Hematopoietic multipotent progenitor cell treated with erythropoietin and hydrocortisone succinate and interleukin-3 and kit ligand, for 15 days (in vitro differentiated cells): Measurements from ENCODE around the gene GLG1.
"Not testable (repeated sequence)": the region's sequence is repeated elsewhere in the genome, so short reads cannot be mapped to it uniquely, and the experiment has no call there.

ENCODE experiments used
- DNase-seq: peaks from one replicate; pipeline ENCODE4 v3.0.0-alpha.2; 2015; ENCODE audit warnings: low spot score

Gene GLG1

DNA sequence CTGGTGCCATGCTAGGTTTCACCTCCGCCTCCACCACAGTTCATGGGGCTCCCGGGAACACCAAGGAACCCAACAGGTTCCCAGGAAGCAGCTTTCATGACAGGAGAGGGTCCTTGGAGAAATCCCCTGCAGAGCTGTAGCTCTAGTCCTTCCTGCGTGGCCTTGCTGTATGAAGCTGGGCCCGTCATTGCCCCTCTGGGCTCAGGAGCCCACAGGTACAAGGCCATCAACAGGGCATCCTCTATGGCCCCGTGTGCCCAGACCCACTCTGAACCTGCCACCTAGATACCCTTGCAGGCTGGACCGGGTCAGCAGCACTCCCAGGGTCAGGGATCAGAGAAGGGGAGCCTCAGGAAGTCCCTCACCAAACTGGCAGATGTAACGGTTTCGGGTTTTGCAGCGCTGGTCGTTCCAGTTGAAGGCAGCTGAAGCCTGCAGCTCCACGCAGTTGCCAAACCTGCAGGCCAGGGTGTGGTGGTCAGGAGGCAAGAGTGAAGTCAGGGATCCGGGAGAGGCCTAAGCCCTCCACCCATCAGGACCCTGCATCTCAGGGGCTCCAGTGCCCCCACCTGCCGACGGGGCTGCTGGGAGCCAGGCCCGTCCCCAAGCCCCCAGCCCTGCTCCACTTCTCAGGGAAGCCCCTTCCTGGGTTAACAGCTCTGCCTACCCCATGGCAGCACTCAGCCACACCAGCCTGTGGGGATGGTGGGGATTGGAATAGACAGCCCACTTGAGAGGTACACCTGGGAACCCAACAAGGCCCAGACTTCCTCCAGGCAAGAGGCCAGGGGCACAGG is 197.5 kb downstream of the GLG1 start:
- not testable (repeated sequence) for DNase-seq

DNA sequence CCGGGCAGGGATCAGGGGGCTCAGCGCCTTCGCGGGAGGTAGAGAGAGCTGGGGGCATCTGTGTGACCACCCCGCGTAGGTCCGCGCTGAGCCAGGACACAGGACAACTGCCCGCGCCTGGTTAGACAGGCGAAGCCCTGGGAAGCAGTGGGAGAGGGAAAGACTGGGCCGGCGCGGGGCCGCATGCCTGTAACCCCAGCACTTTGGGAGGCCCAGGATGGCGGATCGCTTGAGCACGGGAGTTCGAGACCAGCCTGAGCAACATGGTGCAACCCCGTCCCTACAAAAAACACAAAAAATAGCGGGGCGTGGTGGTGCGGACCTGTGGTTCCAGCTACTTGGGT is 199.6 kb downstream of the GLG1 start:
- not testable (repeated sequence) for DNase-seq

DNA sequence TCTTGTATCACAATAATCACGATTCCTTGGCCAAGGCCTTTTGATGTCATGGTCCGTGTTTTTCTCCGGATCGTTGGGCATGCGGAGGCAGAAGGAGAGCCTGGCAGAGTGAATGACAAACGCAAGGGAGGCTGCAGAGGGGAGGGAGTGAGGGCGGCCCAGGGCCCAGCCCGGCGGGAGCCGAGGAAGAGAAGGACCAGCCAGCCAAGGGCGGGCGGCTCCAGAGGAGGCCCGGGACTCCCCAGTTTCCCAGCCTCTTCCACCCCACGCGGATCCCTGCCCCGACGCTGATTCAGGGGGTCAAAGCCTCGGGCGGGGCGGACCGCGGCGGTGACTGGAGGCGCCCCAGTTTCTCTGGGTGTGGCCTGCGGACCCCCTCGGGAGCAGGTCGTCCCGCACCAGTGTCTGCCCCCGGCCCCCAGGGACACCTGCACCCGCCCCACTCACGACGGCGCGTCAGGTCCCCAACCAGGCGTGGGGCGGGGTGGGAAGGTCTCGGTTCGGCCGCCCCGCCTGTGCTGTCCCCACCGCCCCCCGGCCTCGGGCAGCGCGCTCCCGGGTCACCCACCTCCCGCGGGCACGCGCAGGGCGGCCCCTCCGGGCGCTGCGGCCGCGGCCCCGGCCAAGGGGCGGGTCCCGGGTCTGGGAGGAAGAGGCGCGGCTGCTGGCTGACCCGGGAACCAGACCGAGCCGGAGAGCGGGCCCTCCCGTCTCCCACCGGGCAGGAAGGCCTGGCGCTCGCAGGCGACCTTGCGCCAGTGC is 200.1 kb downstream of the GLG1 start:
- not testable (repeated sequence) for DNase-seq

DNA sequence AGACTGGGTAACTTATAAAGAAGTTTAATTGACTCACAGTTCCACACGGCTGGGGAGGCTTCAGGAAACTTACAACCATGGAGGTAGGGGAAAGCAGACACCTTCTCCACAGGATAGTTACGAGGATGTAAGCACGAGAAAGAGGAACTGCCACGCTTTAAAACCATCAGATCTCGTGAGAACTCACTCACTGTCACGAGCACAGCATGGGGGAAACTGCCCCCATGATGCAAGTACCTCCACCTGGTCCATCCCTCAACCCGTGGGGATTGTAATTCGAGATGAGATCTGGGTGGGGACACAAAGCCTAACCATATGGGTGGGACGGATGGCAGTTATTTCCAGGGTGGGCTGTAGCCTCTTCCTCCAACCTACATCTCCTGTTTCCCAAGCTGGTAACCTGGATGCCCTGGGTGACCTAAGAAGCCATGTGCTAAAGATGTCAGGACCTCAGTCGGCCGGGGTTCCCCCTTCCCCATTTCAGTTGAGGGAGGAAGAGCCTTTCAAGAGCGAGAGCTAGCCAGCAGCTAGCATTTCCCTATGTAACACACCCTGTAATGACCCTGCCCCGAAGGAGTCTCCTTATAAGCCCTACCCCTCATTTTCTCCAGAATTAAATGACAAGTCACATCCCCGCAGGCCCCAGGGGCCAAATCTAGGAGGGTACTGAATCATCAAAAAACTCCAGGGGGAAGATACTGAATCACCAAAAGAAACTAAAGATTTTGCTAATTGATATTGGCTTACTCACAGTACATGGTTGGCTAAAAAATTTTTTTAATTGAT is 202.6 kb downstream of the GLG1 start:
- not testable (repeated sequence) for DNase-seq

DNA sequence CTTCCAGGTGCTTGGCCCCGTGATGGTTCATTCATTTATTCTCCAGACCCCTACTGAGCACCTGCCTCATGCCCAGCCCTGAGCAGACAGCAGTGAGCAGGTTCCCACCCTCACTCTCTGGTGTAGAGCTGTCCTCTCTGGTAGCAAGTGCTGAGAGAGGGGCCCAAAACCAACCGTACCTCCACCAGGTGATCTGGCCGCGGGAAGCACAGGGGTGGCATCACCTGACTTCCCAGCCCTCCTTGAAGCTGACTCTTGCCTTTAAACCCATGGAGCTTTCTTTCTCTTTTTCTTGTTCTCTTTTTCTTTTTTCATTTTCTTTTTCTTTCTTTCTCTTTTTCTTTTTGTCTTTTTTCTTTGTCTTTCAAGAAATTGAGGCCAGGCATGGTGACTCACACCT is 206.7 kb downstream of the GLG1 start:
- DNase-seq, result not testable (repeated sequence)

DNA sequence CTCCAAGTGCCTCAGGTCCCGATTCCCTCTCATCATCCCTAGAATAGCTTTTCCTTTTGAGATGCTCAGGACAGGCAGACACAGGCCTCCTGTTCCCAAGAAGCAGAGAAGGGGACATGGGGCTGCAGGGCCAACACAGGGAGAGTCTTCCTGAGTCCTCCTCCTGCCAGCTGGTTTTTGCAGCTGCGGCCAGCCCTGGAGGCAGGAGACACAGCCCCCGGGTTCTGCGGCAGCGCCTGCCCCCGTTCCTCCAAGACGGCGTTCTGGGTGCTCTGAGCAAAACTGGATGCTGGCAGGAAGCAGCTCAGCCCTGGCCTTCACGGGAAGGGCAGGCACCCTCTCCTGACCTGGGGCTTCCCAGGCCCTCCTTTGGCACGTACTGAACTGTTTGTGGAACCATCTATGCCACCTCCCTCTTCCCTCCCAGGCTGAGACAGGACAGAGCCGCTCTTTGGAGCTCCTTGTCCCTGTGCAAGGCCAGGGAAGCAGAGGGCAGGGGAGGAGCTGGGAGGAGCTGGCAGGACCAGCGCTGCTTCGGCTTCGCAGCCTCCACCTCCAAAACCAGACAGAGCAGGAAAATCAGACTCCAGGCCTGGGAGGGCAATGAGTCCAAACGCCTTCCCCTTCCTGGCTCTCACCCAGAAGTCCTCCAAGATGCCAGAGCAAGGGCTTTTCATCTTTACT is 208.6 kb downstream of the GLG1 start:
- DNase-seq, result not testable (repeated sequence)
